ENCODE measurements around the gene BICD1. TPM values are rescaled to one million over a fixed set of nuclear protein-coding genes. Genes with fewer than 3 reads are reported as not detected.

BICD1 gene
- total and polyA plus RNA-seq, 7 donors: 0.60 to 16.0 (median 9.4) TPM

DNA sequence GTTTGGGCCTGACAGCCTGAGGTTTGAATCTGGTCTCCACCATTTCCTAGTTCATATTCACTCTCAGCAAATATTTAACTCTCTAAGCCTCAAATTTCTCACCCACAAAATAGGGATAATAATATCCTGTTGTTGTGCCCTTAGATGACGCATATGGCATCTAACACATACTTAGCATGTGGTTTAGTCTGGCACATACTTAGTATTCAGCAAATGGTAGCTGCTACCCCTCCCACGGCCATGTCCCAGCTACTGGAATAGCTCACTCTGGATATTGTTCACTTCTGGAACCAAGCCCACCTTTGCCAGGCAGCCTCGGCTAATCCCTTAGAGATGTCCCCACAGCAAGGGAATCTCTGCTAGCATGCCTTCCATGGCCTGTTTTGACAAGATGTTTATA, 53.3 kb downstream of the BICD1 start:
- H3K4me3 ChIP-seq: no peak overlapping the region
- no peaks in the 10 kb centered on the region for H3K9me3 ChIP-seq
- intact Hi-C loops (cut with DNase I): no loop called here
- H3K27me3 ChIP-seq: no peaks in the 10 kb centered on the region
- peaks cover 0 to 21% (median 10%) of the 10 kb centered on the region in 4 donors for H3K4me1 ChIP-seq
- TF ChIP-seq, protein P1, sequence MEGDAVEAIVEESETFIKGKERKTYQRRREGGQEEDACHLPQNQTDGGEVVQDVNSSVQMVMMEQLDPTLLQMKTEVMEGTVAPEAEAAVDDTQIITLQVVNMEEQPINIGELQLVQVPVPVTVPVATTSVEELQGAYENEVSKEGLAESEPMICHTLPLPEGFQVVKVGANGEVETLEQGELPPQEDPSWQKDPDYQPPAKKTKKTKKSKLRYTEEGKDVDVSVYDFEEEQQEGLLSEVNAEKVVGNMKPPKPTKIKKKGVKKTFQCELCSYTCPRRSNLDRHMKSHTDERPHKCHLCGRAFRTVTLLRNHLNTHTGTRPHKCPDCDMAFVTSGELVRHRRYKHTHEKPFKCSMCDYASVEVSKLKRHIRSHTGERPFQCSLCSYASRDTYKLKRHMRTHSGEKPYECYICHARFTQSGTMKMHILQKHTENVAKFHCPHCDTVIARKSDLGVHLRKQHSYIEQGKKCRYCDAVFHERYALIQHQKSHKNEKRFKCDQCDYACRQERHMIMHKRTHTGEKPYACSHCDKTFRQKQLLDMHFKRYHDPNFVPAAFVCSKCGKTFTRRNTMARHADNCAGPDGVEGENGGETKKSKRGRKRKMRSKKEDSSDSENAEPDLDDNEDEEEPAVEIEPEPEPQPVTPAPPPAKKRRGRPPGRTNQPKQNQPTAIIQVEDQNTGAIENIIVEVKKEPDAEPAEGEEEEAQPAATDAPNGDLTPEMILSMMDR (IDR thresholded peaks at IDR 0.05): no peak
- TF ChIP-seq EP300 (IDR thresholded peaks at IDR 0.05): no peak
- TF ChIP-seq POLR2AphosphoS5 (IDR thresholded peaks at IDR 0.05): no peak
- no peak for TF ChIP-seq POLR2A (IDR thresholded peaks at IDR 0.05)
- H3K36me3 ChIP-seq: no peaks in the 10 kb centered on the region
- no peak for DNase-seq
- 87 to 92% methylated on average over 3 of the region's 3 CpGs for WGBS, 2 donors
- peak overlapping the region in 2 of 4 donors; percentile 5 to 30 for H3K27ac ChIP-seq

DNA sequence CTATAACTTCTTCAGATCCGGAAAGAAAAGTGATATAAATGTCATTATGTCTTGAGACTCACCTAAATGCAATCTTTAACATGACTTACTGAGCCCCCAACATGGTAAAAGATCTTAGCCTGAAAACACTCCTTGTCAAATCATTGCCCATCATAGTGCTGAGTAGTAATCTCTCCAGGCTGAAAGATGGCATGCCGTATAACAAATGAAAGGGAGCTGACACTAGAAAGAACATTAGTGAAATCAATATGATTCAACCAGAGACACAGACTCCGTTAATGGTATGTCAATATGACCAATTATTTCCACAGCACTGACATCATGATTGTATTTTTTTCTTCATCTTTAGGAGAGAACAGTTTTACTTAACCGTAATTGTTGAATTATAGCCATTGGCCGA, 54.4 kb downstream of the BICD1 start:
- intact Hi-C loops (cut with DNase I): no loop called here
- Histone ChIP-seq H3K36me3 (no peaks in the 10 kb centered on the region), H3K27me3 (no peaks in the 10 kb centered on the region), H3K9me3 (no peaks in the 10 kb centered on the region), H3K4me3 (no peak overlapping the region), H3K27ac (no peak overlapping the region), H3K4me1 (peaks cover 0 to 18% (median 10%) of the 10 kb centered on the region in 4 donors)
- WGBS, 2 donors: 90 to 93% methylated on average over 5 of the region's 5 CpGs
- no peak for DNase-seq
- TF ChIP-seq POLR2A (IDR thresholded peaks at IDR 0.05) (no peak), POLR2AphosphoS5 (IDR thresholded peaks at IDR 0.05) (no peak)

DNA sequence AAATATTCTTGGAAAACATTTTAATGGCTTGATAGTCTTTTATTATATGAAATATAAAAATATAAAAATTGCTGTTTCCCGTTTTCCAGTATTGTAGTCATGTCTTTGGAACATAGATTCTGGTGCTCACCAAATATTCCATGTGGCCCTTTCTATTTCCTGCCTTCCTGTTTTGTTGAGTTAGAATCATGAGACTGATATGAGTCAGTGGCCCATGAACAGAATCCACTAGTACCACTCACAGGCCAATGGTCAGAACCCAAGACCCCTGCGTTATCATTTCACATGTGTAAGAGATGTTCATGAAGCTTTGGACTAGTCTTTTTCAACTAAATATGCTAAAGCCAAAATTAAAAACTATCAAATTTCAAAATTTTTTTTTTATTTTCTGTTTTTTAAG, 56.9 kb downstream of the BICD1 start:
- Histone ChIP-seq H3K27ac (no peak overlapping the region), H3K36me3 (no peaks in the 10 kb centered on the region), H3K4me1 (peaks cover 0 to 15% (median 10%) of the 10 kb centered on the region in 4 donors), H3K27me3 (no peaks in the 10 kb centered on the region), H3K4me3 (no peak overlapping the region), H3K9me3 (no peaks in the 10 kb centered on the region)
- intact Hi-C loops (cut with DNase I): no loop called here
- no peak for DNase-seq
- TF ChIP-seq POLR2AphosphoS5 (IDR thresholded peaks at IDR 0.05) (no peak), EP300 (IDR thresholded peaks at IDR 0.05) (no peak), POLR2A (IDR thresholded peaks at IDR 0.05) (no peak)
- TF ChIP-seq, protein P1 (IDR thresholded peaks at IDR 0.05): no peak
- 96 to 97% methylated on average over 2 of the region's 2 CpGs for WGBS, 2 donors

DNA sequence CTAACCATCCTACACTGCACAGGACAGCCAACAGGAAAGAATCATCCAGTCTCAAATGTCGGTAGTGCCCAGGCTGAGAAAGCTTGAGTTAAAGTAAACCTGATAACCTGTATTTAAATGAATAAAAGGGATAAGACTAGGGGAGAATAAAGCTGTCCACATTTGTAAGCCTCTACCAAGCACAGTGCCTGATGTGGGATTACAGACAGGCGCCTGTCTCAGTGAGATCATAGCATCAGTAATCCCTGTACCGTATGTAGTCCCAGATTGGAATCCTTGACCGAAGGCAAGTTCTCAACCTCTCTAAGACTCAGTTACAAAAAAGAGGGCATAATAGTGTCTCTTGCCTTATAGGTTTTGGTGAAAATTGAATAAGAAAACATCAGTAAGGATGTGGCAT, 59.9 kb downstream of the BICD1 start:
- no peak overlapping the region for H3K4me3 ChIP-seq
- H3K9me3 ChIP-seq: no peaks in the 10 kb centered on the region
- no peaks in the 10 kb centered on the region for H3K27me3 ChIP-seq
- no peak overlapping the region for H3K27ac ChIP-seq
- 98% methylated on average over 4 of the region's 4 CpGs for WGBS, 2 donors
- intact Hi-C loops (cut with DNase I): no loop called here
- TF ChIP-seq, protein P1 (IDR thresholded peaks at IDR 0.05): no peak
- no peak for TF ChIP-seq POLR2A (IDR thresholded peaks at IDR 0.05)
- no peak for TF ChIP-seq POLR2AphosphoS5 (IDR thresholded peaks at IDR 0.05)
- no peak for TF ChIP-seq EP300 (IDR thresholded peaks at IDR 0.05)
- no peaks in the 10 kb centered on the region for H3K36me3 ChIP-seq
- H3K4me1 ChIP-seq: no peaks in the 10 kb centered on the region
- DNase-seq: no peak

DNA sequence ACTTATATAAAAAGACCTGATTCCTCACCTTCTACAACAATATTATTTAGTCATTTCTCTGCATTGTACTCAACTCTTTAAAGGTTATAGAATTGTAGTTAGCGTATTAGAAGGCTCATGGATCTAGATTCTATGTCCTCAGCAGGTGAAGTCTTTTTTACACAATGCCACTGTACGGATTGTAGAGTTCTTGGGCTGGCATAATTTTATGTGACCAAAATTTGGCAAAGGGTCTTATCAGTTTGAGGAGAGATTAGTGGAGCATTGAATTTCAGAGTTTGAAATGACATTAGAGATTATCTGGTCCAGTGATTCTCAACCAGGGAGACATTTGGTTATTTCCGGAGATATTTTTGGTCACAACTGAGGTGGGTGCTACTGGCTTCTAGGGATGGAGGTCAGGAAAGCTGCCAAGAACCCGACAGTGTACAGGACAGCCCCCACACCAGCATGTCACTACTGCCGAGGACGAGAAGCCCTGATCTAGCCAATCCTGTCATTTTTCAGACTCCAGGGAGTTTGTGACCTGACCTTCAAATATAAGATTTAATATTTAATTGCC, 63.9 kb downstream of the BICD1 start:
- H3K27ac ChIP-seq: no peak overlapping the region

More for the DNA sequence above, 63.9 kb downstream of the BICD1 start:
- no peak for DNase-seq
- whole genome bisulfite sequencing, 2 donors: 91 to 93% methylated on average over 6 of the region's 6 CpGs
- Histone ChIP-seq H3K9me3 (no peaks in the 10 kb centered on the region), H3K27me3 (no peaks in the 10 kb centered on the region), H3K36me3 (no peaks in the 10 kb centered on the region), H3K4me1 (no peaks in the 10 kb centered on the region), H3K4me3 (no peak overlapping the region)
- intact Hi-C loops (cut with DNase I): no loop called here
- TF ChIP-seq, protein P1 (IDR thresholded peaks at IDR 0.05): no peak
- TF ChIP-seq EP300 (IDR thresholded peaks at IDR 0.05) (no peak), POLR2AphosphoS5 (IDR thresholded peaks at IDR 0.05) (no peak), POLR2A (IDR thresholded peaks at IDR 0.05) (no peak)
